Trophoblast cell (in vitro differentiated cells and primary cell): ENCODE data around the gene SORL1.

Source experiments
- DNase-seq, 2 donors: peaks; one replicate each; pipeline ENCODE4 v3.0.0-alpha.2; 2016
- H2AFZ ChIP-seq: 2 replicates; pipeline ENCODE4 v1.6.1; 2013; ENCODE audit warnings: low read length, moderate library complexity, mild to moderate bottlenecking; ENCODE audit not compliant: insufficient read depth, poor library complexity
- H2AK5ac ChIP-seq: 2 replicates; pipeline ENCODE4 v1.6.1; 2013; ENCODE audit warnings: mild to moderate bottlenecking, low read length
- H2BK120ac ChIP-seq: 2 replicates; pipeline ENCODE4 v1.6.1; 2013; ENCODE audit warnings: low read length, mild to moderate bottlenecking, moderate library complexity; ENCODE audit not compliant: insufficient read depth, poor library complexity
- H2BK12ac ChIP-seq: 2 replicates; pipeline ENCODE4 v1.6.1; 2013; ENCODE audit warnings: mild to moderate bottlenecking, low read length, moderate library complexity
- H2BK5ac ChIP-seq: 2 replicates; pipeline ENCODE4 v1.6.1; 2013; ENCODE audit warnings: low read length, low read depth, moderate library complexity, mild to moderate bottlenecking; ENCODE audit not compliant: poor library complexity
- H3K14ac ChIP-seq: 2 replicates; pipeline ENCODE4 v1.6.1; 2013; ENCODE audit warnings: mild to moderate bottlenecking, low read length
- H3K18ac ChIP-seq: 2 replicates; pipeline ENCODE4 v1.6.1; 2013; ENCODE audit warnings: mild to moderate bottlenecking, low read length
- H3K23ac ChIP-seq: 2 replicates; pipeline ENCODE4 v1.6.1; 2013; ENCODE audit warnings: low read length
- H3K27ac ChIP-seq: 2 replicates; pipeline ENCODE4 v1.5.1; 2013; ENCODE audit warnings: low read depth, mild to moderate bottlenecking, inconsistent platforms, low read length, moderate library complexity
- H3K27me3 ChIP-seq: 2 replicates; pipeline ENCODE4 v1.6.1; 2013; ENCODE audit warnings: inconsistent platforms, mild to moderate bottlenecking, low read length, moderate library complexity; ENCODE audit not compliant: insufficient read depth
- H3K36me3 ChIP-seq, 2 experiments: 1 replicate in 1 of 2; 2 replicates in 1 of 2; pipeline ENCODE4 v1.6.1; 2013; ENCODE audit warnings: low read length in 2 of 2, mild to moderate bottlenecking in 2 of 2, moderate library complexity in 1 of 2; ENCODE audit not compliant: insufficient read depth in 2 of 2, control insufficient read depth in 1 of 2
- H3K4ac ChIP-seq: 2 replicates; pipeline ENCODE4 v1.6.1; 2013; ENCODE audit warnings: low read depth, mild to moderate bottlenecking, low read length, moderate library complexity
- H3K4me1 ChIP-seq, 2 experiments: 1 replicate in 1 of 2; 2 replicates in 1 of 2; pipeline ENCODE4 v1.6.1; 2013; ENCODE audit warnings: low read length in 2 of 2, mild to moderate bottlenecking in 2 of 2, moderate library complexity in 1 of 2; ENCODE audit not compliant: insufficient read depth in 2 of 2, control insufficient read depth in 1 of 2
- H3K4me2 ChIP-seq: 2 replicates; pipeline ENCODE4 v1.6.1; 2013; ENCODE audit warnings: inconsistent platforms, mild to moderate bottlenecking, low read length, moderate library complexity
- H3K4me3 ChIP-seq: 2 replicates; pipeline ENCODE4 v1.5.1; 2013; ENCODE audit warnings: mild to moderate bottlenecking, low read depth, low read length, inconsistent platforms
- H3K79me1 ChIP-seq: one replicate; pipeline ENCODE4 v1.6.1; 2013; ENCODE audit warnings: low read length
- H3K79me2 ChIP-seq: 2 replicates; pipeline ENCODE4 v1.6.1; 2013; ENCODE audit warnings: low read length, mild to moderate bottlenecking; ENCODE audit not compliant: control insufficient read depth, insufficient read depth, poor library complexity
- H3K9ac ChIP-seq: 2 replicates; pipeline ENCODE4 v1.6.1; 2013; ENCODE audit warnings: mild to moderate bottlenecking, low read length
- H3K9me3 ChIP-seq: 2 replicates; pipeline ENCODE4 v1.6.1; 2013; ENCODE audit warnings: low read depth, mild to moderate bottlenecking, control low read depth, inconsistent platforms, low read length; ENCODE audit not compliant: insufficient read depth
- H4K12ac ChIP-seq: 2 replicates; pipeline ENCODE4 v1.6.1; 2013; ENCODE audit warnings: low read depth, mild to moderate bottlenecking, low read length, moderate library complexity
- H4K8ac ChIP-seq: 2 replicates; pipeline ENCODE4 v1.6.1; 2013; ENCODE audit warnings: low read depth, mild to moderate bottlenecking, low read length, moderate library complexity
- H4K91ac ChIP-seq: one replicate; pipeline ENCODE4 v1.6.1; 2013; ENCODE audit warnings: low read depth, mild to moderate bottlenecking, low read length, moderate library complexity
- WGBS: extraction: QIAGEN DNeasy Blood & Tissue Kit; methylation state at CpG from one replicate; pipeline ENCODE4 v1.1.7; 2013; ENCODE audit warnings: missing lambda C conversion rate; ENCODE audit not compliant: insufficient read length, insufficient coverage; ENCODE audit errors: extremely low coverage; 5-methylcytosine and 5-hydroxymethylcytosine counted together

The SORL1 gene

GRCh38 chr11:121669422-121669821, 217.3 kb downstream of the SORL1 start:
- H3K4me3 ChIP-seq, result no peak overlapping the region
- no peak overlapping the region for H2AK5ac ChIP-seq
- no peak overlapping the region for H2BK12ac ChIP-seq
- no peak for DNase-seq
- H3K4me2 ChIP-seq, result no peak overlapping the region
- H2BK5ac ChIP-seq, result no peak overlapping the region
- H3K9me3 ChIP-seq, result no peaks in the 10 kb centered on the region
- H3K79me2 ChIP-seq, result no peaks in the 10 kb centered on the region
- no peak overlapping the region for H3K23ac ChIP-seq
- peaks cover 11 to 19% of the 10 kb centered on the region in 2 experiments for H3K4me1 ChIP-seq
- H2AFZ ChIP-seq, result no peak overlapping the region
- H4K8ac ChIP-seq, result no peak overlapping the region
- H3K4ac ChIP-seq, result no peak overlapping the region
- no peak overlapping the region for H2BK120ac ChIP-seq
- H3K18ac ChIP-seq, result no peak overlapping the region
- H3K36me3 ChIP-seq, result no peaks in the 10 kb centered on the region
- H3K14ac ChIP-seq, result no peak overlapping the region
- H4K91ac ChIP-seq, result no peak overlapping the region
- no peaks in the 10 kb centered on the region for H3K27me3 ChIP-seq
- H3K9ac ChIP-seq, result no peak overlapping the region
- H3K27ac ChIP-seq, result no peak overlapping the region
- no peak overlapping the region for H4K12ac ChIP-seq
- no CpG with 5 or more reads among the region's 4 CpGs for WGBS
- H3K79me1 ChIP-seq, result peaks cover 11% of the 10 kb centered on the region

DNA sequence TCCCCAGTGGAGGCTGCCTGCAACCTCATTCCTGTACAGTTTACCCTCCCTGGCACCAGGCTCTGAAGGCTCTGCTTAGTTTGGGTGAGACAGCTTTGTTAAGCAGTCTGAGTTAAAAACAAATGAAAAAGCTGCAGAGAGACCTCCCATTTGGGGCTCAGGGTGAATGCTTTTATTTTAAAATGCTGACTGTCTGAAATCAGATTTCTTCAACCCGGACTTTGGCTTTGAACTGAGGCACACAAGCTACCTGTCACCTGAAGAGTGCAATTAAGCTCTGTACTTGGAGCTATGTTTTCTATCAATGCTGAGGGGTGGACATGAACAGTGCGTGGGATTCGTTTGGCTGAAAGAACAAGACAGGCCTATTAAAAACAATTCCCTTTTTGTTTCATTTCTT, 218.2 kb downstream of the SORL1 start:
- WGBS, result no CpG with 5 or more reads among the region's 3 CpGs
- no peak overlapping the region for H3K23ac ChIP-seq
- no peak overlapping the region for H4K12ac ChIP-seq

GRCh38 chr11:121670805-121671282, 218.7 kb downstream of the SORL1 start:
- peaks cover 11% of the 10 kb centered on the region for H3K79me1 ChIP-seq
- no peak overlapping the region for H3K4me2 ChIP-seq
- H2BK120ac ChIP-seq, result peak overlapping the region; percentile 85
- no peaks in the 10 kb centered on the region for H3K27me3 ChIP-seq
- peak overlapping the region; percentile 73 for H3K14ac ChIP-seq
- WGBS, result no CpG with 5 or more reads among the region's 5 CpGs
- no peak overlapping the region for H3K23ac ChIP-seq
- no peak overlapping the region for H3K27ac ChIP-seq
- no peak overlapping the region for H3K4ac ChIP-seq
- H3K9ac ChIP-seq, result no peak overlapping the region
- peak overlapping the region; percentile 18 for H2BK5ac ChIP-seq
- no peak overlapping the region for H2AFZ ChIP-seq
- no peak overlapping the region for H3K4me3 ChIP-seq
- H2BK12ac ChIP-seq, result peak overlapping the region; percentile 93
- no peaks in the 10 kb centered on the region for H3K79me2 ChIP-seq
- H3K9me3 ChIP-seq, result peaks cover under 1% of the 10 kb centered on the region
- H3K36me3 ChIP-seq, result no peaks in the 10 kb centered on the region
- H3K4me1 ChIP-seq, result peaks cover 11 to 19% of the 10 kb centered on the region in 2 experiments
- H4K8ac ChIP-seq, result no peak overlapping the region
- H4K12ac ChIP-seq, result no peak overlapping the region
- H2AK5ac ChIP-seq, result no peak overlapping the region
- H3K18ac ChIP-seq, result no peak overlapping the region
- no peak for DNase-seq
- peak overlapping the region; percentile 47 for H4K91ac ChIP-seq

More for the DNA sequence above, 218.2 kb downstream of the SORL1 start:
- Histone ChIP-seq H3K27me3 (no peaks in the 10 kb centered on the region), H4K91ac (peak overlapping the region; percentile 45), H2BK5ac (peak overlapping the region; percentile 38), H3K4me3 (no peak overlapping the region), H3K14ac (no peak overlapping the region), H2BK12ac (no peak overlapping the region), H3K9ac (no peak overlapping the region), H3K4me1 (peaks cover 11 to 19% of the 10 kb centered on the region in 2 experiments), H3K79me2 (no peaks in the 10 kb centered on the region), H2AK5ac (no peak overlapping the region), H3K36me3 (no peaks in the 10 kb centered on the region), H3K27ac (peak overlapping the region; percentile 17), H4K8ac (no peak overlapping the region), H3K4me2 (no peak overlapping the region), H3K4ac (no peak overlapping the region), H3K79me1 (peaks cover 11% of the 10 kb centered on the region), H2AFZ (no peak overlapping the region), H3K9me3 (no peaks in the 10 kb centered on the region), H2BK120ac (peak overlapping the region; percentile 76), H3K18ac (no peak overlapping the region)
- no peak for DNase-seq

GRCh38 chr11:121671283-121672168, 219.4 kb downstream of the SORL1 start:
- Histone ChIP-seq H3K27ac (no peak overlapping the region), H3K27me3 (no peaks in the 10 kb centered on the region), H2AK5ac (no peak overlapping the region), H3K4me3 (no peak overlapping the region), H3K4me2 (no peak overlapping the region), H3K4me1 (peaks cover 11 to 19% of the 10 kb centered on the region in 2 experiments), H3K9ac (no peak overlapping the region), H3K23ac (no peak overlapping the region), H2BK12ac (peak overlapping the region; percentile 93), H3K4ac (peak overlapping the region; percentile 60), H4K91ac (peak overlapping the region; percentile 47), H3K36me3 (no peaks in the 10 kb centered on the region), H2BK5ac (peak overlapping the region; percentile 18), H2BK120ac (peak overlapping the region; percentile 85), H3K9me3 (peaks cover 2% of the 10 kb centered on the region), H4K12ac (no peak overlapping the region), H3K14ac (peak overlapping the region; percentile 73), H3K18ac (peak overlapping the region; percentile 61), H4K8ac (peak overlapping the region; percentile 83), H3K79me1 (peaks cover 11% of the 10 kb centered on the region), H3K79me2 (no peaks in the 10 kb centered on the region), H2AFZ (no peak overlapping the region)
- WGBS, result 100% methylated on average over 3 of the region's 19 CpGs
- DNase-seq, result no peak
